Measurements from ENCODE around the gene ATG2B.
"Not testable (repeated sequence)": the region's sequence is repeated elsewhere in the genome, so short reads cannot be mapped to it uniquely, and the experiment has no call there.

The ATG2B gene

GRCh38 chr14:96370528-96370927 is 7.4 kb upstream of the ATG2B start:
- DNase-seq, result no peak

- no peak for DNase-seq
Observed at GRCh38 chr14:96368534-96368933, 5.4 kb upstream of the ATG2B start.

DNA sequence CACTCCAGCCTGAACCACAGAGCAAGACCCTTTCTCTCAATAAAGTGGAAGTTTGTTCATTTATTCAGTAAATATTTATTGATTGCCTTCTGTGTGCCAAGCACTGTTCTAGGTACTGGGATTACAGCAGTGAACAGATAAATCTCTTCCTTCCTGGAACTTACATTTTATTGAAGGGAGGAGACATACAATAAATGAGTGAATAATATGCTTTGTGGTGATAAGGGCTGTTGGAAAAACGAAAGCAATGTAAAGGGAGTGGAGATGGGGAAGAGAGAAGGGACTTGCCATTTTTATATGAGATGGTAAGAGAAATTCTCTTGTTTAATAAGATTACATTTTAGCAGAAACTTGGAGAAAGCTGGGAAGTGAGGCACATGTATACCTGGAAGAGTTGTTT is 1.8 kb upstream of the ATG2B start:
- DNase-seq, result no peak

- peak; percentile 77 for DNase-seq
Observed at GRCh38 chr14:96363751-96364336, 703 bp upstream of the ATG2B start.

GRCh38 chr14:96362071-96362964 is 823 bp downstream of the ATG2B start:
- DNase-seq, result peak; percentile 84

GRCh38 chr14:96359959-96360358 is 3.2 kb downstream of the ATG2B start:
- no peak for DNase-seq

DNA sequence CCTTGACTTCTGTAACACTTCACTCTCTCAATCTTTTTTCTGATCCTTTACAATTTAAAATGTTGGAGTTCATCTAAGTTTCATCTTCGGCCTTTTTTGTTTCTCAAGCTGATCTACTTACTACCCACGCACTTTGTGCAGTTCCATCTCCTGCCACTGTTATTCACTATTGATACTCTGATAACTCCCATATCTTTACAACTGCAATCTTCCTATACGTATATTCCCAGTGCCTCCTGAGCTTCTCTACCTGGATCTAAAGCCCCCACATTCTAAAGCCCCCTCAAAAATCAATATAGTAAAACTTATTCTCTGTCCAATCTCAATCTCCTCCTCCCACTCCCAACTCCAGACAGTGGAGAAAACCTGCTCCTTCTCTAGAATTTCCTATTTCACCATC is 5.9 kb downstream of the ATG2B start:
- no peak for DNase-seq

GRCh38 chr14:96354246-96354645 is 8.9 kb downstream of the ATG2B start:
- DNase-seq, result no peak

DNA sequence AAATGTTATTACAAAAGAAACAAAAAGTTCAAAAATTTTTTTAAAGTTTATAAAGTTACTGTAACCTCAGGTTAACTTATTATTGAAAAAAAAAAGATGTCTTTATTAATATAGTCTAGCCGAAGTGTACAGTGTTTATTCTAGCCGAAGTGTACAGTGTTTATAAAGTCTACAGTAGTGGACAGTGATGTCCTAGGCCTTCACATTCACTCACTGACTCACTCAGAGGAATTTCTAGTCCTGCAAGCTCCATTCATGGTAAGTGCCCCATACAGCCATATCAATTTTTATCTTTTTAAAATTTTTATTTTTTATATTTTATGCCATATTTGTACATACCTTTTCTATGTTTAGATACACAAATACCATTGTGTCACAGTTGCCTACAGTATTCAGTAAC is 10.4 kb downstream of the ATG2B start:
- DNase-seq, result no peak

DNA sequence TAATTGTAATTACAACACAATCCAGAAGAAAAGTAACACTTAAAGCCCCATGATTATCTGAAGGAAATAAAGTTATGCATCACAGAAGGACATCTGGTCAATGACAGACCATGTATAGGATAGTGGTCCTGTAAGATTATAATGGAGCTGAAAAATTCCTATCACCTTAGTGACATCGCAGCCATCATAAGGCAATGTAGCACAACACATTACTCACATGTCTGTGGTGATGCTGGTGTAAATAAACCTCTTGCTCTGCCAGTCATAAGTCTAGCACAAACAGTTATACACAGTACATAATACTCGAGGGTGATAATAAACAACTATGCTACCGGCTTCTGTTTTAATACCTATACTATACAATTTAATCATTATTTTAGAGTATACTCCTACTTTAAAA is 11.2 kb downstream of the ATG2B start:
- DNase-seq, result no peak

DNA sequence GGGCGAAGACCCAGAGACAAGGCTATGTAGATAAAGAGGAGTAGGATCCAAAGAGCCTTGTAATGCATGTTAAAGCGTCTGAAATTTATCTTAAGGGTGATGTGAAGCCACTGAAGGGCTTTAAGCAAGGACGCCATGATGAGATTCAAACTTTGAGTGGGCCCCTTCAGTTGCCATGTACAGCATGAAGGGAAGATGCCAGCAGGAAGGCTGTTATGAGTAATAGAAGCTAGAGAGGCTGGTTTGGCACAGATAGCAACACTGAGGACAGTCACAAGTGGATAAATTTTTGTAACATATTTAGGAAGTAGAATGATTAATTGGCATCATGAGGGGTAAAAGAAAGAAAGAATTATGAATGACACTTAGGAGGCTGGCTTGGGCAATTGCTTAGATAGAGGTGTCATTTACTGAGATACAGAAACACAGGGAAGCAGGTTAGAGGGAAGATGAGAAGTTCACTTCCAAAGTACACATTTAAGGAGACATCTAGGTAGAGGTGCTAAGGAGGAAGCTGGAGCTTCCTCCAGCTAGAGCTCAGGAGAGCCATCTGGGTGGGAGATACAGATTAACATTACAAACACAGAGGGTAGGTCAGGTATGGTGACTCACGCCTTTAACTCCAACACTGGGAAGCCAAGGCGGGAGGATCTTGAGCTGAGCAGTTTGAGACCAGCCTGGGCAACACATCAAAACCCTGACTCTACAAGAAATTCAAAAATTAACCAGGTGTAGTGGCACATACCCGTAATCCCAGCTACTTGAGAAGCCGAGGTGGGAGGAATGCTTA is 13.7 kb downstream of the ATG2B start:
- DNase-seq, result no peak

DNA sequence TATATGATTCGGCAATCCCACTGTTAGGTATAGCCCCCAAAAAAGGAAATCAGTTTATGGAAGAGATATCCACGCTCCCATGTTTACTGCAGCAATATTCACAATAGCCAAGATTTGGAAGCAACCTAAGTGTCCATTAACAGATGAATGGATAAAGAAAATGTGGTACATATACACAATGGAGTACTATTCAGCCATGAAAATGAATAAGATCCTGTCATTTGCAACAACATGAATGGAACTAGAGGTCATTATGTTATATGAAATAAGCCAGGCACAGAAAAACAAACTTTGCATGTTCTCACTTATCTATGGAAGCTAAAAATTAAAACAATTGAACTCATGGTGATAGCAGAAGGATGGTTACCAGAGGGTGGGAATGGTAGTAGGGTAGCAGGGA is 15.2 kb downstream of the ATG2B start:
- DNase-seq, result not testable (repeated sequence)

DNA sequence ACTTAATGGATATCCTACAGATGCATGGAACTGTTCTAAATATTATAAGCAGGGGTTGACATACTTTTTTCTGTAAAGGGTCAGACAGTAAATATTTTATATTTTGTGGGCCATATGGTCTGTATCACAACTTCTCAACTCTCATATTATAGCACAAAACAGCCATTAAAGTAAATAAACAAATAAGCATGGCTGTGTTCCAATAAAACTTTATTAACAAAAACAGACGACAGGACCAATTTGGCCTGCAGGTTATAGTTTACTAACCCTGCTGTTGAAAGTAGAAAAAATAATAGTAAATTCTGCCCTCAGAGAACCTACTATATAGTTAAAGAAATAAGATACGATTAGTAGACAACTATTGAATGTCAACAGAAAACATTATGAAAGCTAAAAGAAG is 17.5 kb downstream of the ATG2B start:
- DNase-seq, result no peak

- no peak for DNase-seq
Observed at GRCh38 chr14:96341323-96341722, 21.8 kb downstream of the ATG2B start.

DNA sequence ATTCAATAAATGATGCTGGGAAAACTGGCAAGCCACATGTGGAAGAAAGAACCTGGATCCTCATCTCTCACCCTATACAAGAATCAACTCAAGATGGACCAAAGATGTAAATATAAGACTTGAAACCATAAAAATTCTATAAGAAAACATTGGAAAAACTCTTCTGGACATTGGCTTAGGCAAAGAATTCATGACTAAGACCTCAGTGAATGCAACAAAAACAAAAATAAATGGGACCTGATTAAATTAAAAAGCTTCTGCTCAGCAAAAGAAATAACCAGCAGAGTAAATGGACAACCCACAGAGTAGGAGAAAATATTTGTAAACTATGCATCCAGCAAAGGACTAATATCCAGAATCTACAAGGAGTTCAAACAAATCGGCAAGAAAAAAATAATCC is 24.6 kb downstream of the ATG2B start:
- no peak for DNase-seq

GRCh38 chr14:96324219-96324618 is 38.9 kb downstream of the ATG2B start:
- DNase-seq, result no peak

DNA sequence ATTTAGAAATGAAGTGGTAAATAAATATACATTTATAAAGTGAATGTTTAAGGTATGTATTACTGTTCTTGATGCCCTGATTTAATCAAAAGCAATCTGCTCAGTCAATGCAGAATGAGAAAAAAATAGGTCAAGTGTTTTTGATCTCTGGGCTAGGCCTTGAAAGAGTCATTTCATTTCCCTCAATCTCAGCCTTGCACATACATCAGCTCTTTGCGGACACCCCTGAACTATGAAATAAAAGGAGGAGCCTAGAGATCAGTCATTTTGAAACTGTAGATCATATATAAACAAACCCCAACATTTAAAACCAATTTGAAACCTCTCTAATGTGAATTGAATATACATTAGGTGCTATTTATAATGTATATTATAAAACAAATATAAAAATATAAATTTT is 42.5 kb downstream of the ATG2B start:
- no peak for DNase-seq

- DNase-seq, result no peak
Observed at GRCh38 chr14:96318836-96319235, 44.3 kb downstream of the ATG2B start.

- DNase-seq, result no peak
Observed at GRCh38 chr14:96316087-96316486, 47.1 kb downstream of the ATG2B start.

DNA sequence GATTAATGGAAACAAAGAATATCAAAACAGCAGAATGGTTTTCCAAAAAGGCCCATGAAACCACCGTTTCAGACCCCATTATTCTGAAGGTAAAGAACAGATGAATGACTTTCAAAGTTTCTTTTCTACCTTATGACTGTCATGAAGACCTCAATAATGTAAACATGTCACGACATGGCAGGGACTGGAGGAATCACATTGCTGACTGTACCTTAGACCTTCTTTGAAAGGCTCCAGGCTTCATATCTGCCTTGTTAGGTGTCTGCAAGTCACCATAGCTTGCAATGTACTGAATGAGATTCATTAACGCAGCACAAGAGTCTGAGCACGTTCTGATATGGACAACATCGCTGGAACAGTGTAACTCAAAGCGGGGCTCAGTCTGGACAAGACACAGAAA is 52.2 kb downstream of the ATG2B start:
- no peak for DNase-seq

GRCh38 chr14:96309896-96310330 is 53.2 kb downstream of the ATG2B start:
- DNase-seq, result no peak

DNA sequence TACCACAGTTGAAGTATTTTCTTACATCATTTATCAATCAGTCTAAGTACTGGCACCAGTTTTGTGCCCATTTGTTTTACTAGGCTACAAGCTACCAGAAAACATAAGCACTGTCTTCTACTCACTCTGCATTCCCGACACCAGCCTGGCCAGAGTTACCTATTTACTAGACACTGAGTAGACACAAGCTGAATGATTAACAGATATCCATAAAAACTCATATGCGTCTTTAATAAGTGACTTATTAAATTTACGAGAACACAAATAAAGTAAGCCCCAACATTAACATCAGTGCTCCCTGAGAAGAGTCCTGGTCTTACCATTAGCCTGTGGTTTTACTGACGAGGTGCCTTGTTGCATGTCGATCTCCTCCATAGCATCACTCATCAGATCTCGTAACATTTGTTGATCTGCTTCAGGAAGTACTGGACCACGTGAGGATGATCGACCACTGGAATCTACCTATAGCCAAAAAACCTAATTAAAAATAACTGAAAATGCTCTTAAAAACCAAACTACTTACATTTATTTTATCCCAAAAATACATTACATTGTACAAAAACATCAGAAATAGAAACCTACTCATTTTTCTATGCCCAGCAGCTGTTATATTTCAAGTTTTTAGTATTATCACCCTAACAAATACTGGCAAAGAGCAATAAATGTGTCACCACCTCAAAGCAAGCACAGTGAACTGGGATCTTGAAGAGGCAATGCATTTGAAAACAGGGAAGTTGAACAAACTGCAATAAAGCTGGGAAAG is 53.8 kb downstream of the ATG2B start:
- no peak for DNase-seq

GRCh38 chr14:96307434-96307833 is 55.7 kb downstream of the ATG2B start:
- no peak for DNase-seq

Data from NCI-H69 (cell line).